ENCODE results near the gene HUNK.

HUNK gene

DNA sequence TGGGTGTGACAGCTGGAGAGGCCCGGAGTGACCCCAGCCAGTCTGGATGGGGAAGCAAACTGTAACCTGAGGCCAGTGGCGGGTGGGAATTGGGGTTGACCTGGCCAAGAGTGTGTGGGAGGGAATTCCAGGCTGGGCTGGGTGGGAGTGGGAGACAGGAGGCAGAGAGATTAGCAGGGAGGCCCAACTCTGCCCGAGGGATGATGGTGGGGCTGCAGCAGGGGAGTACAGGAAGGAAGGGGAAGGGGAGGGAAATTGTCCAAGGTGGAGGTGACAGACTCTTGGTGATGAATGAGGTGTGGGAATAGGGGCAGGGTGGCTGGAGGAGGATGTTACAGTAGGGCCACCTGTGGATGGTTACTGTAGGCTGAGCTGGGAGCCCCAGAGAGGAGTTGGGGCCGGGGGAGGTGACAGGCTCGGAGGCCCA, 40.4 kb downstream of the HUNK start:
- H3K4me3 ChIP-seq (ENCODE audit: low read length): no peak overlapping the region
- TF ChIP-seq ZNF274 (IDR thresholded peaks at IDR 0.05; ENCODE audit: low read depth, low read length): no peak

DNA sequence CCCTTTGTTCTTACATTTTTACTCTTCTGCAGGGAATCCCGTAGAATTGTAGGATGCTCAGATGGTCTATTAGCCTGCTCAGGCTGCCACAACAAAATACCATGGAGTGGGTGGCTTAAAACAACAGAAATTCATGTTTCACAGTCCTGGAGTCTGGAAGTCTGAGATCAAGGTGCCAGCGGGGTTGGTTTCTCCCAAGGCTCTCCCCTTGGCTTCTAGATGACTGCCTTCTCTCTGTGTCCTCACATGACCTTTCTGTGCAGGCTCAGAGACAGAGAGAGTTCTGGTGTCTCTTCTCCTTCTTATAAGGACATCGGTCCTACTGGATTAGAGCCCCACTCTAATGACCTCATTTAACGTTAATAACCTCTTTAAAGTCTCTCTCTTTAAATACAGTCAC, 41.7 kb downstream of the HUNK start:
- no peak overlapping the region for H3K4me3 ChIP-seq (ENCODE audit: low read length)
- no peak for TF ChIP-seq ZNF274 (IDR thresholded peaks at IDR 0.05; ENCODE audit: low read depth, low read length)

DNA sequence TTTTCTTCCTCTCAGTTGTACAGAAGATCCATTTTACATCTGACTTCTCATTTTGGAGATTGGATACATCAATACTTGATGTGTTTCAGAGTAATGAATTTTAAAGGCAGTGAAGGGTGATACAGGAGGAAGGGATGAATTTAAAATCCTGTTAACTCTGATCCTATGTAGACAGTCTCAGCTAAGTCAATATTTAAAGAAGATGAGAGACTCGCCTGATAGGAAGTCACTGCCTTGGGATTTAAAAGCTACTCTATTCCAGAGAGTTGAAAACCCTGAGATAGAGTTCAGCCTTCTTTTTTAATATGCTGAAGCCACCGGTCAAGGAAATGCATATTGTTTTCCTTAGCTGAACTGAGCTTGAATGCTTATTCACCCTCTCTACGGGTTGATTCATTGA, 42.7 kb downstream of the HUNK start:
- no peak overlapping the region for H3K4me3 ChIP-seq (ENCODE audit: low read length)
- no peak for TF ChIP-seq ZNF274 (IDR thresholded peaks at IDR 0.05; ENCODE audit: low read depth, low read length)

DNA sequence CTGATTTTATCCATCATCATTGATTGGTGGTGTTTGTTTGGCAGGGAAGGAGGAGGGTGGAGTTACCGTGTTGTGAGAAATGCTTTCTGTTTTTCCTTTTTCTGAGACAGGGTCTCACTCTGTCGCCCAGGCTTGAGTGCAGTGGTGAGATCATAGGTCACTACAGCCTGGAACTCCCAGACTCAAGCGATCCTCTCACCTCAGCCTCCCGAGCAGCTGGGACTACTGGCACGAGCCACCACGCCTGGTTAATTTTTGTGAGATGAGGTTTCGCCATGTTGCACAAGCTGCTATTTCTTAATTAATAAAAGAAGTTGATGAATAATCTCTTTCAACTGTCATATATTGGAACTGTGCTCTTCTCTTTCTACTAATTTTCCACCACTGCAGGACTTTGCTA, 44.3 kb downstream of the HUNK start:
- no peak for TF ChIP-seq ZNF274 (IDR thresholded peaks at IDR 0.05; ENCODE audit: low read depth, low read length)
- no peak overlapping the region for H3K4me3 ChIP-seq (ENCODE audit: low read length)

DNA sequence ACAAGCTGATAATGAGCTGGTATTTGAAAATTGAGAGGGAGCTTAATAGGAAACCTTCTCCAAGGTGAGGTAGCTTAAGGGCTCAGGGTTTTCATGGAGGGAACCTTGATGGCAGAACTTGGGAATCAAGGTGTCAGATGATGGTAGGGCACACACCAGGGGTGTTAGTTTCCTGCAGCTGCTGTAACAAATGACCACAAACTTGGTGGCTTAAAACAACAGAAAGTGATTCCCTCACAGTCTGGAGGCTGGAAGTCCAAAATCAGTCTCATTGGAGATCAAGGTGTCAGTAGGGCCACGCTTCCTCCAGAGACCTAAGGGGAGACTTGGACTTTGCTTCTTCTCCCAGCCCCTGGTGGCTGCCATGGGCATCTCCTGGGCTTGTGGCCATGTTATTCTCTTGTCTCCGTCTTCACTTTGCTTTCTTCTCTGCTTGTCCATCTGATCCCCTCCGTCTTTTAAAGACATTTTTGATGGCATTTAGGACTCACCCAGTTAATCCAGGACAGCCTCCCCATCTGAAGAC, 45.5 kb downstream of the HUNK start:
- no peak for TF ChIP-seq ZNF274 (IDR thresholded peaks at IDR 0.05; ENCODE audit: low read depth, low read length)
- H3K4me3 ChIP-seq (ENCODE audit: low read length): no peak overlapping the region

DNA sequence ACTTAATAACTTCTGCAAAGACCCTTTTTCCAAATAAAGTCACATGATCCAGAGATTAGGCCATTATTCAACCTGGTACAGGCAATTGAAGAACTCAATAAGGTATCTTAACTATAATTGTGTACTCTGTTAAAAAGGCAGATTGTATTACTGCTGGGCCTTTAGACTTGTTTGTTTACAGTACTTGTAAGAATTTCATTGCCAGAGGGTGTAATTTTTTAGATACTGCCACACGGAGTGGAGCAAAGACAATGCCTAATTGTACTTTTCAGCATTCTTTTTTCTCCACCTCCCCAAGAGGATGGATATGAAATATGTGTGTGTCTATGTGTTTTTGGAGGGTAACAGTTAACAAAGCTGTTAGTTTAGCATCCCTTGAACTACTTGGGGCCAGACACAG, 47.5 kb downstream of the HUNK start:
- no peak for TF ChIP-seq ZNF274 (IDR thresholded peaks at IDR 0.05; ENCODE audit: low read depth, low read length)
- no peak overlapping the region for H3K4me3 ChIP-seq (ENCODE audit: low read length)

DNA sequence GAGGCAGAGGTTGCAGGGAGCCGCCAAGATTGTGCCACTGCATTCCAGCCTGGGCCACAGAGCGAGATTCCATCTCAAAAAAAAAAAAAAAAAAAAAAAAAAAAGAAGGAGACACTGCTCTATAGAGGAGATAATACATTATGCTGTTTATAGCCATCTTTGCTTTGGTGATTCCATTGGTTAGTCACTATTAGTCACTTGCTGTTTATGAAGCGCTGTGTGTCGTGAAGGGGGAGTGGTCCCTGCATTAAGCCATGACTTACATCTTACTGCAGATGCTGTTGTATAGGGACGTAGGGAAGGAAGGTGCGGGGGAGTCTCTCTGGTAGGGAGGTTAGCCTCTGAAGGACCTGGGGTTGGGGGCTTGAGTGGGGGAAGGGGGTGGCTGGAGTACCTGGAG, 48.3 kb downstream of the HUNK start:
- TF ChIP-seq ZNF274 (IDR thresholded peaks at IDR 0.05; ENCODE audit: low read depth, low read length): no peak

DNA sequence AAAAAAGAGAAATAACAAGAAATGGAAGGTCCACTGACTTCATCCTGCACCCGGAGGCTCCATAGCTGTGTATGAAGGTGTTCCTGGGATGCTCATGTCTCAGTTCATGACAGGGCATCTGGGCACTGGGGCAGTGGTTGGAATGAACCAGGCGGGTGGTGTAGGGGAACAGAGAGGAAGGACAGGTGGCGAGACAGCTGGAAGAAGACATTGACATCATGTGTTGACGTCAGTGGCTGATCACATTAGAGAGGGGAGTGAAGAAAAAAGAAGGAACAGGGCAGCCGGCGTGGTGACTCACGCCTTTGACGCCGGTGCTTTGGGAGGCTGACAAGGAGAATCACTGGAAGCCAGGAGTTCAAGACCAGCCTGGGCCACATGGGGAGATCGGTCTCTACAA, 50.1 kb downstream of the HUNK start:
- no peak overlapping the region for H3K4me3 ChIP-seq (ENCODE audit: low read length)
- no peak for TF ChIP-seq ZNF274 (IDR thresholded peaks at IDR 0.05; ENCODE audit: low read depth, low read length)

More for the DNA sequence above, 48.3 kb downstream of the HUNK start:
- H3K4me3 ChIP-seq (ENCODE audit: low read length): no peak overlapping the region

DNA sequence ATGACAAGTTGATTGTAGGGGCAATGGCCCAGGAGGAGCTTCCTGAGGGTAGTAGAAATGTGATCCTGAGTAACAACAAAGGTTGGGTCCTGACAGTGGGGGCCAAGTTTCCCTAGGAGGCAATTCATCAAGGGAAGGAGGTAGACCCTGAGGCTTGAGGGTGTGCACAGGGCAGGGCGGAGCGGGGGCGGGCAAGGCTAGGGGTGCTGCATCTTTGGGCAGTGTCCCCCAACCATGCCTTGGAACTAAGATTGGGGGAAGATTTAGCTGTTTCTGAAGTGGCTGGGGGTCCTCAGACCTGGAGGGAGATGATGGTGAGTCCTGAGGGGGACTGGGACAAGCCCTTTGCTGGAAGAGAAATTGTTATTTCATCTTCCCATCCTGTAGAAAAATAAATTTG, 50.9 kb downstream of the HUNK start:
- no peak for TF ChIP-seq ZNF274 (IDR thresholded peaks at IDR 0.05; ENCODE audit: low read depth, low read length)
- H3K4me3 ChIP-seq (ENCODE audit: low read length): no peak overlapping the region

DNA sequence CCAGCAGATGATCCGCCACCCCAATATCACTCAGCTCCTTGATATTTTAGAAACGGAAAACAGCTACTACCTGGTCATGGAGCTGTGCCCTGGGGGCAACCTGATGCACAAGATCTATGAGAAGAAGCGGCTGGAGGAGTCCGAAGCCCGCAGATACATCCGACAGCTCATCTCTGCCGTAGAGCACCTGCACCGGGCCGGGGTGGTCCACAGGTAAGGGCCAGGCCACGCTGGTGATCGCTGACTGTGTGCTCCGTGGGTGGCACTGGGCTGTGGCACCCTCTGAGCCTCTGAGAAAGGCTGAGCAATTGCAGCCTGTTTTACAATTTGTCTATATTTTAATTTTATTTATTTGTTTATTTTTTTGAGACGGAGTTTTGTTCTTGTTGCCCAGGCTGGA, 51.7 kb downstream of the HUNK start:
- TF ChIP-seq ZNF274 (IDR thresholded peaks at IDR 0.05; ENCODE audit: low read depth, low read length): no peak
- no peak overlapping the region for H3K4me3 ChIP-seq (ENCODE audit: low read length)

DNA sequence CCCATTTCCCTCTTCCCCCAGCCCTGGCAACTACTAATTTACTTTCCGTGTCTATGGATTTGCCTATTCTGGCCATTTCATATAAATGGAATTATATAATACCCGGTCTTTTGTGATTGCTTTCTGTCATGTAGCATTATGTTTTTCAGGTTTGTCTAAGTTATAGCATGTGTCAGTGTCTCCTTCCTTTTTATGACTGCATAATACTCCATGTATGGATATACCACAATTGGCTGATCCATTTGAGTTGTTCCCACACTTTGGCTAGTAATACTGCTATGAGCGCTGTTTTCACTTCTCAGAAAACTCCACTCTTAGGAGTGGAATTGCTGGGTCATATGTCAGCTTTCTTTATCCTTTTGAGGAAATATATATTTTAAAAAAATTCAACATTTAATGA, 53.7 kb downstream of the HUNK start:
- TF ChIP-seq ZNF274 (IDR thresholded peaks at IDR 0.05; ENCODE audit: low read depth, low read length): no peak

DNA sequence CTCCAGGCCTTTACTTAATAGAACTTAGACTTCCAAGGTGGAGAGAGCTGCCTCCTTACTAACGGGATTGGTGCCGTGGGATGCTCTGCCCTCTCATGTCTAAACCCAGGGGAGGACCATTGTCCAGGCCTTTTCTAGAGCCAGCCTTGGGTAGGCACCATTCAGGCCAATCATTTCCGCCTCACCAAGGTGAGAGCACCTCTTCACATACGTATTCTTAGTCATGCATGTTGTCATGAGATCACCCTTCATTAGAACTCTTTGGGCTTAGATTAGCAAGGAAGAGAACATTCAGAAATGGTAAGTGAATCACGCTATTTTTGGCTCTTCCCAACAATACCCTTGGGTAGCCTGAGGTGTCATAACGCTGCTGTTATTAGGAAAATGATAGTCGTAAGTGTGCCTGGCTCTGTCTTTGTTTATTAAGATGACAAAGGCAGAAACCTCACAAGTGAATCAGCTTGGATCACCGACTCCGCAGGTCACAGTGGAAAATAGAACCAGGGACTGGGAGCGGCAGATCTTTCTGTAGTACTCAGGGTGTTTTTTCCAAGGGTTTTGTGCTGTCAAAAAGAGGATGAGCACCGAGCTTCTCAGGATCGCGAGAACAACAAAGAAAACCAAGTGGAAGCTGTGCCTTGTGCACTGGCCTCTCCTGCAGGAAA, 55.0 kb downstream of the HUNK start:
- no peak for TF ChIP-seq ZNF274 (IDR thresholded peaks at IDR 0.05; ENCODE audit: low read depth, low read length)
- no peak overlapping the region for H3K4me3 ChIP-seq (ENCODE audit: low read length)

More for the DNA sequence above, 53.7 kb downstream of the HUNK start:
- H3K4me3 ChIP-seq (ENCODE audit: low read length): no peak overlapping the region

DNA sequence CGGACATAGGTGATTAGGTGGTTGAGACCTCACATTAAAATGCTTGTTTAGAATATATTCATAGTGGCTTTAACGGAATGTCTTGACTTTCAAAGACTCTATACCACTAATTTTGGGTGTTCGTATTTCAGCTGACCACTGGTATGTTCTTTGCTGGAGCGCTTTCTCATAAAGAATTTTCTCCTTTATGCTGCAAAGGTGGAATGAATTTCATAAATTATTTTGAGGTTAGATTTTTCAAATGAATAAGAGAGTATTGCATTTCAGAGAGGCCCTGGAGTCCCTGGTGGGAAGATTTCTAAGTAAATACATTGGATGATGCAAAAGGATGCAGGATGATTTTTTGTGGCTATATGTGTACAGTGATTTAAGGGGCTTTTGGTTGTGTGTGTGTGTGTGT, 55.8 kb downstream of the HUNK start:
- H3K4me3 ChIP-seq (ENCODE audit: low read length): no peak overlapping the region
- TF ChIP-seq ZNF274 (IDR thresholded peaks at IDR 0.05; ENCODE audit: low read depth, low read length): no peak

DNA sequence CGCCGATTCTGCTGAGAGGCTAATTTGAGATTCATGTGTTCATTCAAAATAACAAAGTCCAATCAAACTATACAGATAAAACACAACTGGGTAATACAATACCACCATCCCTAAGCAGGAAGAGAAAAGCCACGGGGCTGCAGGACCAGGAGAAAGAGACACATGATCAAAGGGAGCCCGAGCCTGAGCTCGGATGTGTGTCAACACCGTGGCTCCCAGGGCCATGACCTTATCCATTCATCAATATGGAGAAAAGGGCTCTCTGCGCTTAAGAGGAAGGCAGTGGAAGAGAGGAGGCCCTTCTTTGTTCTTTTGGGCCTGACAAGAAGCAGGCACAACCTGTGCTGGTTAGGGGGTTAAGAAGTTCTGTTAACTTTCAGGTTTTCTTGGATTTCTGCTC, 56.7 kb downstream of the HUNK start:
- no peak overlapping the region for H3K4me3 ChIP-seq (ENCODE audit: low read length)
- no peak for TF ChIP-seq ZNF274 (IDR thresholded peaks at IDR 0.05; ENCODE audit: low read depth, low read length)

DNA sequence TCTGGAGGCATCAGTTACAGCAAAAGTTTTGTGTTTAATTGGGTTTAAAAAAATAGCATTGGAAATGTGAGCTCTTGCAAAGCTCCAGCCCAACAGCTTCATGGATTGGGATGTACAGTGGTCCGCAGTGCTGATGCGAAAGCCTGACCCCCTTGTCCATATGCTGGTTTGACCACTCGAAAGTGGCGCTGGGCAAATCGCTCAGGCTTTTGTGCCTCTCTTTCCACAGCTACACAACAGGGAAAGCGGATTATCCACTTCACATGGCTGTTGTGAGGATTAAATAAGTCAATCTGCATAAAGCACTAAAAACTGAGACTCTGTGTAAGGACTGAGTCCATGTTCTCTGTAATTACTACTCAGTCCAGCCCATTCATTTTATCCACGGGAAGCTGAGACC, 57.2 kb downstream of the HUNK start:
- no peak overlapping the region for H3K4me3 ChIP-seq (ENCODE audit: low read length)
- TF ChIP-seq ZNF274 (IDR thresholded peaks at IDR 0.05; ENCODE audit: low read depth, low read length): no peak
